Spleen (tissue), 11 donors: ENCODE data around the gene OR8B12. TPM values are rescaled to one million over a fixed set of nuclear protein-coding genes. Genes with fewer than 3 reads are reported as not detected.

Experiments
- DNase-seq: peaks from one replicate; pipeline ENCODE4 v3.0.0-alpha.2; 2020
- H3K27ac ChIP-seq, 8 donors: fragments of 200-600 bp; sonication (generic) in 7 of 8; 1 replicate in 4 of 8; 2 replicates in 4 of 8; pipeline versions ENCODE4 v1.5.0 to v1.8.0; 2016 to 2021; ENCODE audit warnings: inconsistent platforms in 4 of 8, mild to moderate bottlenecking in 4 of 8, moderate library complexity in 1 of 8
- H3K27me3 ChIP-seq, 7 donors: fragments of 200-600 bp; sonication (generic) in 6 of 7; replicated peaks in 1 of 7; 1 replicate in 4 of 7; 2 replicates in 3 of 7; pipeline versions ENCODE4 v1.5.0 to v1.8.0; 2016 to 2021; ENCODE audit warnings: inconsistent platforms in 3 of 7, mild to moderate bottlenecking in 1 of 7
- H3K36me3 ChIP-seq, 6 donors: fragments of 200-600 bp; sonication (generic) in 5 of 6; 1 replicate in 4 of 6; 2 replicates in 2 of 6; pipeline versions ENCODE4 v1.5.0 to v1.8.0; 2016 to 2021; ENCODE audit warnings: inconsistent platforms in 2 of 6
- H3K4me1 ChIP-seq, 6 donors: fragments of 200-600 bp; sonication (generic) in 5 of 6; 1 replicate in 3 of 6; 2 replicates in 3 of 6; pipeline versions ENCODE4 v1.5.0 to v1.8.0; 2016 to 2021; ENCODE audit warnings: inconsistent platforms in 3 of 6
- H3K4me3 ChIP-seq, 8 donors: fragments of 200-600 bp; sonication (generic) in 7 of 8; 1 replicate in 4 of 8; 2 replicates in 4 of 8; pipeline versions ENCODE4 v1.5.0 to v1.8.0; 2016 to 2021; ENCODE audit warnings: inconsistent platforms in 4 of 8, mild to moderate bottlenecking in 4 of 8, moderate library complexity in 2 of 8
- H3K9me3 ChIP-seq, 8 donors: fragments of 200-600 bp; sonication (generic) in 7 of 8; 1 replicate in 4 of 8; 2 replicates in 4 of 8; pipeline versions ENCODE4 v1.5.0 to v1.8.0; 2016 to 2021; ENCODE audit warnings: inconsistent platforms in 4 of 8
- CTCF ChIP-seq, 11 experiments: fragments of 200-600 bp in 7 of 11; fragments of 450-650 bp in 4 of 11; sonication (generic) in 4 of 11; IDR thresholded peaks in 8 of 11; conservative IDR thresholded peaks in 3 of 11; 1 replicate in 7 of 11; 2 replicates in 4 of 11; pipeline versions ENCODE4 v1.4.0 to v1.8.0; 2016 to 2021; ENCODE audit warnings: antibody characterized with exemption in 11 of 11, inconsistent platforms in 4 of 11, mild to moderate bottlenecking in 1 of 11
- POLR2A ChIP-seq, 3 donors: fragments of 450-650 bp; IDR thresholded peaks; one replicate each; pipeline ENCODE4 v1.5.1; 2017; ENCODE audit warnings: antibody characterized with exemption in 3 of 3, mild to moderate bottlenecking in 1 of 3
- POLR2AphosphoS5 ChIP-seq, 3 donors: sonication (generic); formaldehyde crosslinking; IDR thresholded peaks; one replicate each; pipeline ENCODE4 v1.5.1; 2017; ENCODE audit warnings: antibody characterized with exemption in 3 of 3
- WGBS, 5 donors: extraction: QIAGEN DNeasy Blood & Tissue Kit in 3 of 5; methylation state at CpG; one replicate each; pipeline versions ENCODE4 v1.1.5 to v1.1.7; 2013 to 2018; 5-methylcytosine and 5-hydroxymethylcytosine counted together
- intact Hi-C: fragments of 100-400 bp; cut with DNase I; formaldehyde crosslinking; loops from one replicate; pipeline ENCODE4 v1.15.0; 2023; ENCODE audit warnings: low total_unique reads
- polyA plus RNA-seq, 3 donors: library from polyadenylated mRNA; stranded (reverse); fragments of 200-250 nt; gene quantifications; one replicate each; pipeline ENCODE4 v1.2.1, GENCODE V29; 2013
- total RNA-seq, 7 donors: library from RNA; depleted of rRNA in 3 of 7; stranded (reverse); fragments of >200 nt in 3 of 7; fragmentation: NEBNext Ultra II Directional in 4 of 7; extraction: Animal tissue kit (Norgen Biotek cat#: 25700) in 4 of 7; gene quantifications; one replicate each; pipeline versions ENCODE4 v1.1.0 to v1.2.1, GENCODE V29; 2016 to 2021
- donor health status: healthy with polysubstance abuse.
- donor health status: DM: no; HTN: no; CAD: no; lungs with moderate emphysema.
- donor health status: DM: no; HTN: no; CAD: no.
- donor health status: Bipolar disorder and iron deficiency.
- donor health status: healthy.
- donor health status: DM: no; HTN: no; CAD: no.
- donor health status: DM: yes; HTN: yes; CAD: no.

OR8B12 gene
- total and polyA plus RNA-seq, 10 donors = not detected

- Histone ChIP-seq H3K27me3 (peaks cover 0 to 9% (median 0%) of the 10 kb centered on the region in 7 donors), H3K4me1 (no peaks in the 10 kb centered on the region), H3K9me3 (peaks cover 0 to 3% (median 0%) of the 10 kb centered on the region in 8 donors), H3K4me3 (no peak overlapping the region), H3K36me3 (no peaks in the 10 kb centered on the region), H3K27ac (no peak overlapping the region)
- intact Hi-C loops = no loop called here
- DNase-seq = no peak
- TF ChIP-seq POLR2AphosphoS5 (IDR thresholded peaks at IDR 0.05) = no peak
- no peak for TF ChIP-seq POLR2A (IDR thresholded peaks at IDR 0.05)
- no peak for TF ChIP-seq CTCF (IDR thresholded peaks at IDR 0.05 in 8 of 11, conservative IDR thresholded peaks at IDR 0.05 in 3 of 11)
- 69 to 84% (median 73%) methylated on average over 2 of the region's 2 CpGs for WGBS, 5 donors
Observed at GRCh38 chr11:124534051-124534450, 9.4 kb downstream of the OR8B12 start.

DNA sequence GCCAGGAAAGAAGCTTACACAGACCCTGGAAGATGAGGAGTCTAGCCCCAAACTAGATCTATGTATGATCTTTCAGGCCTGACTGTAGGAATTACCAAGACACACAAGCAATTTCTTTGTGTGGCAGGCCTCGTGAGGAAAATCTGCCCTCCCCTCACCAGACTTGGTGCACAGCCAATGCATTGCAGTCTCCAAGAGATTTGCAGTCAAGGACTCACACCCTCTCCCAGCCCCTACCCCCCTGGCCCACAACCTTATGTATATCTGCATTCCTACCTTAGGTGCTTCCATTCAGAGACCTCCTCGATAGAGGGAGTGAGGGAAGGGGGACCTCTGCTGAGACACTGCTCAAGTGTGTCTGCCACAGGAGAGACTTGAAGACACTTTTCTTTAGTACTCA lies 9.8 kb downstream of the OR8B12 start:
- TF ChIP-seq POLR2AphosphoS5 (IDR thresholded peaks at IDR 0.05) = no peak
- TF ChIP-seq POLR2A (IDR thresholded peaks at IDR 0.05) = no peak
- TF ChIP-seq CTCF (IDR thresholded peaks at IDR 0.05 in 8 of 11, conservative IDR thresholded peaks at IDR 0.05 in 3 of 11) = no peak
- no peak overlapping the region for H3K4me3 ChIP-seq
- no peak overlapping the region for H3K27ac ChIP-seq
- no peaks in the 10 kb centered on the region for H3K4me1 ChIP-seq
- no peaks in the 10 kb centered on the region for H3K36me3 ChIP-seq
- 61 to 78% (median 76%) methylated on average over 2 of the region's 2 CpGs for WGBS, 5 donors
- peaks cover 0 to 9% (median 0%) of the 10 kb centered on the region in 7 donors for H3K27me3 ChIP-seq
- intact Hi-C loops = no loop called here
- DNase-seq = no peak
- peaks cover 0 to 7% (median 1%) of the 10 kb centered on the region in 8 donors for H3K9me3 ChIP-seq

GRCh38 chr11:124520550-124520854 lies 23.0 kb downstream of the OR8B12 start:
- no peaks in the 10 kb centered on the region for H3K36me3 ChIP-seq
- H3K4me3 ChIP-seq = no peak overlapping the region
- intact Hi-C loops = no loop called here
- H3K27me3 ChIP-seq = no peaks in the 10 kb centered on the region
- H3K27ac ChIP-seq = no peak overlapping the region
- no peaks in the 10 kb centered on the region for H3K4me1 ChIP-seq
- TF ChIP-seq POLR2AphosphoS5 (IDR thresholded peaks at IDR 0.05) (no peak), CTCF (IDR thresholded peaks at IDR 0.05 in 8 of 11, conservative IDR thresholded peaks at IDR 0.05 in 3 of 11) (no peak), POLR2A (IDR thresholded peaks at IDR 0.05) (no peak)
- WGBS, 5 donors = 68 to 89% (median 74%) methylated on average over 1 of the region's 1 CpG
- no peak for DNase-seq
- H3K9me3 ChIP-seq = no peaks in the 10 kb centered on the region

- Histone ChIP-seq H3K9me3 (no peaks in the 10 kb centered on the region), H3K27me3 (no peaks in the 10 kb centered on the region), H3K4me1 (no peaks in the 10 kb centered on the region), H3K4me3 (no peak overlapping the region), H3K36me3 (no peaks in the 10 kb centered on the region), H3K27ac (no peak overlapping the region)
- intact Hi-C loops = no loop called here
- 18 to 40% (median 30%) methylated on average over 2 of the region's 2 CpGs for WGBS, 5 donors
- DNase-seq = no peak
- TF ChIP-seq POLR2A (IDR thresholded peaks at IDR 0.05) = no peak
- no peak for TF ChIP-seq POLR2AphosphoS5 (IDR thresholded peaks at IDR 0.05)
- no peak for TF ChIP-seq CTCF (IDR thresholded peaks at IDR 0.05 in 8 of 11, conservative IDR thresholded peaks at IDR 0.05 in 3 of 11)
Observed at GRCh38 chr11:124519850-124520549, 23.5 kb downstream of the OR8B12 start.
